ENCODE data around the gene CDKL5. TPM values are rescaled to one million over a fixed set of nuclear protein-coding genes. Genes with fewer than 3 reads are reported as not detected.

The CDKL5 gene
- total and polyA plus RNA-seq, 7 donors: 0.42 to 3.8 (median 1.6) TPM

DNA sequence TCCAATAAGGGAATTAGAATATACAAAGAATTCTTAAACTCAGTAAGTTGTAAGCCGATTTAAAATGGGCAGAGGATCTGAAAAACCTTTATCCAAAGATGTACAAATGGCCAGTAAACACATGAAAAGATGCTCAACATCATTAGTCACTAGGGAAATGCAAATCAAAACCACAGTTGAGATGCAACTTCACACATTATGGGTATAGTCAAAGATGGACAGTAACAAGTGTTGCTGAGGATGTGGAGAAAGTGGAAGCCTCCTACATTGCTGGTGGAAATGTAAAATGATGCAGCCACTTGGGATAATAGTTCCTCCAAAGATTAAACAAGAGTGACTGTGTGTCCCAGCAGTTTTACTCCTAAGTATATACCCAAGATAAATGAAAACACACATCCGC, 213.9 kb downstream of the CDKL5 start:
- 92 to 100% (median 100%) methylated on average over 2 of the region's 2 CpGs for WGBS, 3 donors
- Histone ChIP-seq H3K4me1 (no peaks in the 10 kb centered on the region), H3K4me3 (no peak overlapping the region), H3K36me3 (ENCODE audit: insufficient read depth in 1 of 2, low read depth in 1 of 2) (no peaks in the 10 kb centered on the region), H3K9me3 (no peaks in the 10 kb centered on the region), H3K27me3 (ENCODE audit: insufficient read depth in 3 of 3, low read length in 2 of 3) (no peaks in the 10 kb centered on the region), H3K27ac (no peak overlapping the region)
- no peak for DNase-seq
- intact Hi-C loops (cut with DNase I): no loop called here
- TF ChIP-seq, protein P1, sequence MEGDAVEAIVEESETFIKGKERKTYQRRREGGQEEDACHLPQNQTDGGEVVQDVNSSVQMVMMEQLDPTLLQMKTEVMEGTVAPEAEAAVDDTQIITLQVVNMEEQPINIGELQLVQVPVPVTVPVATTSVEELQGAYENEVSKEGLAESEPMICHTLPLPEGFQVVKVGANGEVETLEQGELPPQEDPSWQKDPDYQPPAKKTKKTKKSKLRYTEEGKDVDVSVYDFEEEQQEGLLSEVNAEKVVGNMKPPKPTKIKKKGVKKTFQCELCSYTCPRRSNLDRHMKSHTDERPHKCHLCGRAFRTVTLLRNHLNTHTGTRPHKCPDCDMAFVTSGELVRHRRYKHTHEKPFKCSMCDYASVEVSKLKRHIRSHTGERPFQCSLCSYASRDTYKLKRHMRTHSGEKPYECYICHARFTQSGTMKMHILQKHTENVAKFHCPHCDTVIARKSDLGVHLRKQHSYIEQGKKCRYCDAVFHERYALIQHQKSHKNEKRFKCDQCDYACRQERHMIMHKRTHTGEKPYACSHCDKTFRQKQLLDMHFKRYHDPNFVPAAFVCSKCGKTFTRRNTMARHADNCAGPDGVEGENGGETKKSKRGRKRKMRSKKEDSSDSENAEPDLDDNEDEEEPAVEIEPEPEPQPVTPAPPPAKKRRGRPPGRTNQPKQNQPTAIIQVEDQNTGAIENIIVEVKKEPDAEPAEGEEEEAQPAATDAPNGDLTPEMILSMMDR (IDR thresholded peaks at IDR 0.05): no peak
- no peak for ATAC-seq

DNA sequence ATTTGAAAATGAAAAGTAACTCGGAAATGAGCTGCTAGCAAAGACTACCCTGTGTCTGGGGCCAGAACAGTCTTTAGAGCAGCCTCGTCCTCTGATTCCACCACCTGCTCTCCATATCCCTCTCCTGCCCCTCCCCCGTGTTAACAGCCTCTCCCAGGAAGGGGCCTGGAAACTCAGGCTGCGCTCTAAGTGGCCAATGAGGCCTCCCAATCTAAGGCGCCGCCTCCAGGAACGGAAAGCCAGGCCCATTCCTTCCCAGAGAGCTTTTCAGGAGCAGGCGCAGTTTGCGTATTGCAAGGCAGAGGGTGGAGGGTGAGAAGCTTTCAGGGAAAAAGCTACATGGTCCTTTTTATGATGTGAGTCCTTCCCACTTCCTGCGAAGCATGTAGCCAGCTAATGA, 215.3 kb downstream of the CDKL5 start:
- TF ChIP-seq, protein P1 (IDR thresholded peaks at IDR 0.05): no peak
- WGBS, 3 donors: 37 to 40% (median 40%) methylated on average over 10 of the region's 10 CpGs
- intact Hi-C loops (cut with DNase I): no loop called here
- no peak for ATAC-seq
- Histone ChIP-seq H3K27ac (no peak overlapping the region), H3K27me3 (ENCODE audit: insufficient read depth in 3 of 3, low read length in 2 of 3) (no peaks in the 10 kb centered on the region), H3K9me3 (no peaks in the 10 kb centered on the region), H3K4me1 (no peaks in the 10 kb centered on the region), H3K36me3 (ENCODE audit: insufficient read depth in 1 of 2, low read depth in 1 of 2) (no peaks in the 10 kb centered on the region), H3K4me3 (no peak overlapping the region)
- DNase-seq: no peak

DNA sequence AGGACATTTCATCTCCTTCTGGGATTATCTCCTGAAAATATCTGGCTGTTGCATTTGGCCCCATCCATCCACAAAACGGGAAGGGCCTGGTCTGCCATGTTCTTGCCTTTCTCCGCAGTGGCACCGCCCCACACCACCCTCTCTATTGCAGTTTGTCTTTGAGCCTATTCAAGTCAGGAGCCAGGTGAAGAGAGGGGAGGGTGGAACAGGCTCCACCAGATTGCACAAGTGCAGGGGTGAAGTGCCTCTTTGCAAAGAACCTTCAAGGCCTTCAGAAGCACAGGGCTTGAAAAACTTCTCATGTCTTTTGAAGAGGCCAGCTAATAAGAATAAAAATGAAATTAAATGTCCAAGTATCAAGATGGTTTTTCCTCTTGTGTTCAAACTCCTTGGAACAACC, 217.8 kb downstream of the CDKL5 start:
- 79 to 93% (median 92%) methylated on average over 3 of the region's 3 CpGs for WGBS, 3 donors
- no peaks in the 10 kb centered on the region for H3K27me3 ChIP-seq (ENCODE audit: insufficient read depth in 3 of 3, low read length in 2 of 3)
- intact Hi-C loops (cut with DNase I): no loop called here
- no peaks in the 10 kb centered on the region for H3K36me3 ChIP-seq (ENCODE audit: insufficient read depth in 1 of 2, low read depth in 1 of 2)
- no peak overlapping the region for H3K27ac ChIP-seq
- ATAC-seq (no peak), DNase-seq (no peak)
- H3K9me3 ChIP-seq: no peaks in the 10 kb centered on the region
- no peak overlapping the region for H3K4me3 ChIP-seq
- no peaks in the 10 kb centered on the region for H3K4me1 ChIP-seq
- TF ChIP-seq, protein P1 (IDR thresholded peaks at IDR 0.05): no peak

DNA sequence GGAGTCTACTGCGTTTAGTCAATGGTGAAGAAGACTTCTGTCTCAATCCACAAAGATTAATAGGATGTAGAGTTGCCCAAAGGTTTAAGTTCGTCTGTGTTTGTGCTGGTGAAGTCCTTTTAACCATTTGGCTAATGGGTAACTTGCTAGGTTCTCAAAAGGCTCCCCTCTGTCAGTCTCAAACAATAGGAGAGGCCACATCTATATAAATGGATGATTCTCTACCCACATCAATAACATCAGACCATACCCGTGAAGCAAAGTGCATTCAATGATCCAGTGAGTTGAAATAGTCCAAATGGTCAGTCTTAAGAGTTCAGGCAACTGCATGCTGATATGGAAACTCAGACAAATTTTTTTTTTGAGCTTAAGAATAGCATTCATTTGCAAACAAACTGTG, 218.4 kb downstream of the CDKL5 start:
- no peaks in the 10 kb centered on the region for H3K9me3 ChIP-seq
- DNase-seq (no peak), ATAC-seq (no peak)
- H3K4me1 ChIP-seq: no peaks in the 10 kb centered on the region
- TF ChIP-seq, protein P1 (IDR thresholded peaks at IDR 0.05): no peak
- H3K27ac ChIP-seq: no peak overlapping the region
- no peaks in the 10 kb centered on the region for H3K27me3 ChIP-seq (ENCODE audit: insufficient read depth in 3 of 3, low read length in 2 of 3)
- 49 to 82% (median 75%) methylated on average over 3 of the region's 3 CpGs for WGBS, 3 donors
- intact Hi-C loops (cut with DNase I): no loop called here
- no peak overlapping the region for H3K4me3 ChIP-seq
- H3K36me3 ChIP-seq (ENCODE audit: insufficient read depth in 1 of 2, low read depth in 1 of 2): no peaks in the 10 kb centered on the region

DNA sequence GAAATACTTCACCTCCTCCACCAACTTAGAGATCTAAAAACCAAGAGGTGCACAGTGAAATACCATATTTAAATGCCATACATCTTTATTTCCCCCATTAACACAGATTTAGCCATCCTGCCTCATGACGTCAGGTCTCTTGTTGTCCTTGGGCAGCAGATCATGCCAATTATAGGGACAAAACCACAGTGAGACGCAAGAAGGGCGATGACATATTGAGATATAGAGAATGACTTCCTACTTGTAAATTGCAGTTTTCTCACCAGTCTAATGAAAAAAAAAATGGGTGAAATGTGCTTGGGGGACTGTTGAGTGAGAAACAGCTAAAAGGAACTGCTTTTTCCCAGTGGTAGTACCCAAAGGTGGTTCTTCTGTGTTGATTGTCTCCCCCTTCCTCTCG, 222.2 kb downstream of the CDKL5 start:
- H3K36me3 ChIP-seq (ENCODE audit: insufficient read depth in 1 of 2, low read depth in 1 of 2): no peaks in the 10 kb centered on the region
- H3K4me3 ChIP-seq: no peak overlapping the region
- no peaks in the 10 kb centered on the region for H3K27me3 ChIP-seq (ENCODE audit: insufficient read depth in 3 of 3, low read length in 2 of 3)
- ATAC-seq: no peak
- H3K27ac ChIP-seq: no peak overlapping the region
- H3K9me3 ChIP-seq: no peaks in the 10 kb centered on the region
- TF ChIP-seq, protein P1 (IDR thresholded peaks at IDR 0.05): no peak
- intact Hi-C loops (cut with DNase I): no loop called here
- H3K4me1 ChIP-seq: no peaks in the 10 kb centered on the region
- DNase-seq: no peak
- 77 to 88% (median 85%) methylated on average over 4 of the region's 4 CpGs for WGBS, 3 donors
